ENCODE results near the gene ALK. TPM values are rescaled to one million over a fixed set of nuclear protein-coding genes. Genes with fewer than 3 reads are reported as not detected.

ALK gene
- total RNA-seq, 1 experiment from 2014 or later, result 0.87 TPM

DNA sequence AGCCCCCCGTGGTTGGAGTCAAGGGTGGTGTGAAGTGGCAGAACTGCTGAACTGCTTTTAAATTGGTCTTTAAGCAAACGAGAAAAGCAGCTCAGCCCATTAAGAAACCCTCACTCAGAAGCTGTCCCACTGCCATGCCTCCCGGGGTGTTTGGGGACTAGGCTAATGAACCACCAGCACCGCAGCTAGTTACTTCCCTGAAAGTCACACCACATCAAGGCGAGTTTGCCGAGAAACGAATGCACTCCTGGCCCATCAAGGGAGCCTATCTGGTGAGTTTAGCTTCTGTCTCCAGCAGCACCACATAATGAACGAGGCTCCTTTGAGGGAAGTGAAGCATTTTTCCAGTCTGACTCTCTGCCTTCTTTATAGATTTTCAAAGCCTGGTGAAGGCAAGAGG is 14.6 kb upstream of the ALK start:
- Histone ChIP-seq H3K9ac (ENCODE audit: low read length) (no peak overlapping the region), H3K4me2 (ENCODE audit: low read length) (no peak overlapping the region), H3K27me3 (ENCODE audit: low read length) (peaks cover 48% of the 10 kb centered on the region), H3K36me3 (ENCODE audit: low read depth, low read length) (no peaks in the 10 kb centered on the region), H3F3A (ENCODE audit: low read length, unreplicated experiment) (no peaks in the 10 kb centered on the region), H3K9me3 (ENCODE audit: low read length) (no peaks in the 10 kb centered on the region), H3K79me2 (ENCODE audit: low read length) (no peaks in the 10 kb centered on the region), H3K4me1 (ENCODE audit: insufficient read depth, low read length) (no peaks in the 10 kb centered on the region), H4K20me1 (ENCODE audit: low read length) (no peaks in the 10 kb centered on the region), H3K27ac (ENCODE audit: low read length) (no peak overlapping the region), H3K4me3 (ENCODE audit: low read length) (no peak overlapping the region), H3K9me2 (replicated peaks; ENCODE audit: low read length) (no peaks in the 10 kb centered on the region), H2AFZ (ENCODE audit: low read length) (no peak overlapping the region)
- no TSS peak for BruUV-seq (replicated peaks)
- intact Hi-C loops (cut with micrococcal nuclease), result no loop called here
- no peak for ATAC-seq
- ChIA-PET CTCF (no interaction called here), POLR2A (ENCODE audit: unreplicated experiment) (no interaction called here)
- no peak for DNase-seq
- TF ChIP-seq EZH2phosphoT487 (IDR thresholded peaks at IDR 0.05; ENCODE audit: borderline replicate concordance, low read length), result no peak
- no peak for TF ChIP-seq EZH2 (IDR thresholded peaks at IDR 0.05; ENCODE audit: low read length, unreplicated experiment)
- TF ChIP-seq, protein P1, sequence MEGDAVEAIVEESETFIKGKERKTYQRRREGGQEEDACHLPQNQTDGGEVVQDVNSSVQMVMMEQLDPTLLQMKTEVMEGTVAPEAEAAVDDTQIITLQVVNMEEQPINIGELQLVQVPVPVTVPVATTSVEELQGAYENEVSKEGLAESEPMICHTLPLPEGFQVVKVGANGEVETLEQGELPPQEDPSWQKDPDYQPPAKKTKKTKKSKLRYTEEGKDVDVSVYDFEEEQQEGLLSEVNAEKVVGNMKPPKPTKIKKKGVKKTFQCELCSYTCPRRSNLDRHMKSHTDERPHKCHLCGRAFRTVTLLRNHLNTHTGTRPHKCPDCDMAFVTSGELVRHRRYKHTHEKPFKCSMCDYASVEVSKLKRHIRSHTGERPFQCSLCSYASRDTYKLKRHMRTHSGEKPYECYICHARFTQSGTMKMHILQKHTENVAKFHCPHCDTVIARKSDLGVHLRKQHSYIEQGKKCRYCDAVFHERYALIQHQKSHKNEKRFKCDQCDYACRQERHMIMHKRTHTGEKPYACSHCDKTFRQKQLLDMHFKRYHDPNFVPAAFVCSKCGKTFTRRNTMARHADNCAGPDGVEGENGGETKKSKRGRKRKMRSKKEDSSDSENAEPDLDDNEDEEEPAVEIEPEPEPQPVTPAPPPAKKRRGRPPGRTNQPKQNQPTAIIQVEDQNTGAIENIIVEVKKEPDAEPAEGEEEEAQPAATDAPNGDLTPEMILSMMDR (conservative IDR thresholded peaks at IDR 0.05; ENCODE audit: low read depth, low read length), result no peak

DNA sequence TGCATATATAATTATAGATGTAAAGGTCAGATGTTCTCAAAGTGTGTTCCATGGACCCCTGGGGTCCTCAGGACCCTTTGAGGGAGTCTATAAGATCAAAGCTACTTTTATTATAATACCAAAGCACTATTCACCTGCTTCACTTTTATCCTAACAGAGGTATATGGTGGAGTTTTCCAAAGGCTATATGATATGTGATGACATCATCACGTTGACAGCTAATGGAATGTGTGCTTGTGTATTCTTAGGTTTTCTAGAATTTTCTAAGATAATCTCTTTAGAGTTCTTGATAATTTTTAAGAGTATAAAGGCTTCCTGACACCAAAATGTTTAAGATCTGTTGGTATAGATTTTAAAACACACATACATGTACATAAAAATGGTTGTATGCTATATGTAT is 10.4 kb upstream of the ALK start:
- BruUV-seq (replicated peaks), result no TSS peak
- no peak for ATAC-seq
- POLR2A ChIA-PET (ENCODE audit: unreplicated experiment), result no interaction called here

DNA sequence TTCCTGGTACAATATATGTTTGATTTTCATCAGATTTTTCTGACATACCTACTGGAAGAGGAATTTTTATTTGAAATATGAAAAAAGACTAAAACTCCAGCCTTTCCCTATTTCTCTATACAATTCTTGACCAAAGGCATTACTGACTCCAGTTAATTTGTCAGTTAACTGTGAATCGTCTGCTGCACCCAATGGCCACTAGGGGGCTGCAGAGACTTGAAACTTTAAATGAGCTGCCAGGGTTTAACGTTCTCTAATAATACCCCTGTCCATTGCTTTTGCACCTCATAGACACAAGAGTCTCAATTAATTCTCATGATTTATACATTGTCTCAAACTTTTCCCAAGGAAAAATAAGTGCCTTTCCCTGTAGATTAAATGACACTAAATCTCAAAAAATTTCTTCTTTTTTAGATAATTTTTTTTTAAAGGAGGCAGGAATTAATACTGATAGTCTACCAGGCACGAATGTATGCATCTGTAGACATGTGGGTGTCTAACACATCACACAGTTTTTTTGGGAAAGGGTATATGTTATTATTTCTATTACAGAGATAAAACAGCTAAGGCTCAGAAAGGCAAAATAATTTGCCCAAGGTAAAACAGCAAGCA is 1.8 kb upstream of the ALK start:
- Histone ChIP-seq H3F3A (ENCODE audit: low read length, unreplicated experiment) (no peaks in the 10 kb centered on the region), H3K9ac (ENCODE audit: low read length) (no peak overlapping the region), H3K27ac (ENCODE audit: low read length) (no peak overlapping the region), H3K9me3 (ENCODE audit: low read length) (no peaks in the 10 kb centered on the region), H3K79me2 (ENCODE audit: low read length) (no peaks in the 10 kb centered on the region), H3K4me1 (ENCODE audit: insufficient read depth, low read length) (peaks cover 13% of the 10 kb centered on the region; the same call in 1 of the 2 replicates), H2AFZ (ENCODE audit: low read length) (no peak overlapping the region), H3K4me3 (ENCODE audit: low read length) (no peak overlapping the region), H4K20me1 (ENCODE audit: low read length) (no peaks in the 10 kb centered on the region), H3K4me2 (ENCODE audit: low read length) (no peak overlapping the region), H3K27me3 (ENCODE audit: low read length) (peaks cover 11% of the 10 kb centered on the region; the same call in 1 of the 2 replicates), H3K36me3 (ENCODE audit: low read depth, low read length) (no peaks in the 10 kb centered on the region), H3K9me2 (replicated peaks; ENCODE audit: low read length) (no peaks in the 10 kb centered on the region)
- ATAC-seq, result no peak
- POLR2A ChIA-PET (ENCODE audit: unreplicated experiment), result no interaction called here
- no peak for TF ChIP-seq EZH2 (IDR thresholded peaks at IDR 0.05; ENCODE audit: low read length, unreplicated experiment)
- TF ChIP-seq, protein P1 (conservative IDR thresholded peaks at IDR 0.05; ENCODE audit: low read depth, low read length), result peak; percentile 94
- no TSS peak for BruUV-seq (replicated peaks)
- intact Hi-C loops (cut with micrococcal nuclease), result loop anchor here (1.0 to 5.0 kb wide), 6 partner anchors 103 to 964 kb away; no protein-coding TSS in a partner anchor
- peak; percentile 81 for DNase-seq
- CTCF ChIA-PET, result interaction anchor here (0.5 to 0.6 kb wide), 2 partner anchors 103 to 149 kb away, joined by 5 to 6 read pairs; no protein-coding TSS in a partner anchor

More for the DNA sequence above, 10.4 kb upstream of the ALK start:
- Histone ChIP-seq H3K79me2 (ENCODE audit: low read length) (no peaks in the 10 kb centered on the region), H4K20me1 (ENCODE audit: low read length) (no peaks in the 10 kb centered on the region), H3F3A (ENCODE audit: low read length, unreplicated experiment) (no peaks in the 10 kb centered on the region), H3K27me3 (ENCODE audit: low read length) (peaks cover 43% of the 10 kb centered on the region), H3K9me2 (replicated peaks; ENCODE audit: low read length) (no peaks in the 10 kb centered on the region), H3K4me3 (ENCODE audit: low read length) (no peak overlapping the region), H3K9ac (ENCODE audit: low read length) (no peak overlapping the region), H2AFZ (ENCODE audit: low read length) (no peak overlapping the region), H3K36me3 (ENCODE audit: low read depth, low read length) (no peaks in the 10 kb centered on the region), H3K4me1 (ENCODE audit: insufficient read depth, low read length) (no peaks in the 10 kb centered on the region), H3K27ac (ENCODE audit: low read length) (no peak overlapping the region), H3K4me2 (ENCODE audit: low read length) (no peak overlapping the region), H3K9me3 (ENCODE audit: low read length) (no peaks in the 10 kb centered on the region)
- CTCF ChIA-PET, result no interaction called here
- no peak for DNase-seq
- TF ChIP-seq EZH2phosphoT487 (IDR thresholded peaks at IDR 0.05; ENCODE audit: borderline replicate concordance, low read length) (no peak), EZH2 (IDR thresholded peaks at IDR 0.05; ENCODE audit: low read length, unreplicated experiment) (no peak)
- TF ChIP-seq, protein P1 (conservative IDR thresholded peaks at IDR 0.05; ENCODE audit: low read depth, low read length), result no peak
- intact Hi-C loops (cut with micrococcal nuclease), result no loop called here
